H9 (cell line): ENCODE results near the gene UBE2E1. TPM values are rescaled to one million over a fixed set of nuclear protein-coding genes. Genes with fewer than 3 reads are reported as not detected.

ENCODE experiments used
- DNase-seq: peaks from one replicate; pipeline ENCODE4 v3.0.0-alpha.2; 2017
- H2AFZ ChIP-seq: one replicate; pipeline ENCODE4 v1.6.1; 2013; ENCODE audit warnings: mild to moderate bottlenecking, low read length, control low read depth, moderate library complexity
- H2AK5ac ChIP-seq: 2 replicates; pipeline ENCODE4 v1.6.1; 2013; ENCODE audit warnings: low read length, control low read depth, mixed read lengths; ENCODE audit not compliant: insufficient read length
- H2BK120ac ChIP-seq: one replicate; pipeline ENCODE4 v1.6.1; 2013; ENCODE audit warnings: low read depth, mild to moderate bottlenecking, low read length, control low read depth, inconsistent platforms; ENCODE audit not compliant: poor library complexity, severe bottlenecking
- H2BK12ac ChIP-seq: 2 replicates; pipeline ENCODE4 v1.6.1; 2013; ENCODE audit warnings: low read length, control low read depth, mixed read lengths, low read depth; ENCODE audit not compliant: insufficient read length
- H2BK15ac ChIP-seq: 2 replicates; pipeline ENCODE4 v1.6.1; 2013; ENCODE audit warnings: low read depth, low read length, control low read depth
- H2BK20ac ChIP-seq: one replicate; pipeline ENCODE4 v1.6.1; 2013; ENCODE audit warnings: low read depth, mild to moderate bottlenecking, low read length, control low read depth, inconsistent platforms; ENCODE audit not compliant: poor library complexity, severe bottlenecking
- H2BK5ac ChIP-seq: 2 replicates; pipeline ENCODE4 v1.6.1; 2013; ENCODE audit warnings: low read length, control low read depth, mixed read lengths; ENCODE audit not compliant: insufficient read length
- H3K14ac ChIP-seq: 2 replicates; pipeline ENCODE4 v1.6.1; 2013; ENCODE audit warnings: low read length, control low read depth; ENCODE audit not compliant: insufficient read depth
- H3K18ac ChIP-seq: 2 replicates; pipeline ENCODE4 v1.6.1; 2013; ENCODE audit warnings: low read depth, mild to moderate bottlenecking, mixed read lengths, low read length, control low read depth; ENCODE audit not compliant: insufficient read length
- H3K23ac ChIP-seq: 2 replicates; pipeline ENCODE4 v1.6.1; 2013; ENCODE audit warnings: low read length, control low read depth, mixed read lengths, low read depth; ENCODE audit not compliant: insufficient read length
- H3K23me2 ChIP-seq: 2 replicates; pipeline ENCODE4 v1.6.1; 2013; ENCODE audit warnings: low read depth, mild to moderate bottlenecking, mixed read lengths, low read length, control low read depth; ENCODE audit not compliant: insufficient read length, poor library complexity, severe bottlenecking
- H3K27ac ChIP-seq: 2 replicates; pipeline ENCODE4 v1.5.1; 2013; ENCODE audit warnings: low read length, control low read depth, mixed read lengths, low read depth; ENCODE audit not compliant: insufficient read length
- H3K27me3 ChIP-seq: 2 replicates; pipeline ENCODE4 v1.6.1; 2013; ENCODE audit warnings: low read length, control low read depth, inconsistent platforms; ENCODE audit not compliant: insufficient read depth
- H3K4ac ChIP-seq: 2 replicates; pipeline ENCODE4 v1.6.1; 2013; ENCODE audit warnings: low read depth, mild to moderate bottlenecking, control low read depth, inconsistent platforms, low read length, moderate library complexity
- H3K4me1 ChIP-seq: 2 replicates; pipeline ENCODE4 v1.6.1; 2013; ENCODE audit warnings: low read length, control low read depth, inconsistent platforms; ENCODE audit not compliant: insufficient read depth
- H3K4me2 ChIP-seq: 2 replicates; pipeline ENCODE4 v1.6.1; 2013; ENCODE audit warnings: low read length, control low read depth, mixed read lengths; ENCODE audit not compliant: insufficient read length, insufficient read depth
- H3K56ac ChIP-seq: 2 replicates; pipeline ENCODE4 v1.6.1; 2013; ENCODE audit warnings: low read depth, mild to moderate bottlenecking, mixed read lengths, low read length, control low read depth; ENCODE audit not compliant: insufficient read length
- H3K79me1 ChIP-seq: 2 replicates; pipeline ENCODE4 v1.6.1; 2013; ENCODE audit warnings: low read depth, mild to moderate bottlenecking, moderate library complexity, low read length, control low read depth, inconsistent platforms; ENCODE audit not compliant: insufficient read depth, poor library complexity, severe bottlenecking
- H3K79me2 ChIP-seq: 2 replicates; pipeline ENCODE4 v1.6.1; 2013; ENCODE audit warnings: low read length, control low read depth, inconsistent platforms; ENCODE audit not compliant: insufficient read depth
- H3K9ac ChIP-seq: 2 replicates; pipeline ENCODE4 v1.6.1; 2013; ENCODE audit warnings: low read length, control low read depth, mixed read lengths; ENCODE audit not compliant: insufficient read length; ENCODE audit errors: extremely low read depth
- H3K9me3 ChIP-seq: one replicate; pipeline ENCODE4 v1.6.1; 2013; ENCODE audit warnings: low read depth, low read length, inconsistent platforms; ENCODE audit not compliant: control insufficient read depth
- H3T11ph ChIP-seq: one replicate; pipeline ENCODE4 v1.6.1; 2013; ENCODE audit warnings: mild to moderate bottlenecking, low read length, control low read depth, inconsistent platforms
- H4K20me1 ChIP-seq: one replicate; pipeline ENCODE4 v1.6.1; 2013; ENCODE audit not compliant: control insufficient read depth, insufficient read length, insufficient read depth
- H4K5ac ChIP-seq: 2 replicates; pipeline ENCODE4 v1.6.1; 2013; ENCODE audit warnings: low read depth, mild to moderate bottlenecking, mixed read lengths, low read length, control low read depth; ENCODE audit not compliant: insufficient read length
- H4K8ac ChIP-seq: replicated peaks from 2 replicates; pipeline ENCODE4 v1.6.1; 2013; ENCODE audit warnings: low read length, control low read depth, mixed read lengths, low read depth; ENCODE audit not compliant: insufficient read length
- H4K91ac ChIP-seq: 2 replicates; pipeline ENCODE4 v1.6.1; 2013; ENCODE audit warnings: low read depth, mild to moderate bottlenecking, moderate library complexity, mixed read lengths, low read length, control low read depth; ENCODE audit not compliant: insufficient read length
- H3K27ac Mint-ChIP-seq, 3 experiments: 2 replicates in 2 of 3; 3 replicates in 1 of 3; pipeline ENCODE4 v1.8.0; 2020 to 2021; ENCODE audit warnings: mixed read lengths in 3 of 3, mild to moderate bottlenecking in 1 of 3, moderate library complexity in 1 of 3
- H3K27me3 Mint-ChIP-seq: 2 replicates; pipeline ENCODE4 v1.8.0; 2021; ENCODE audit warnings: low read depth, mild to moderate bottlenecking, moderate library complexity, mixed read lengths
- H3K36me3 Mint-ChIP-seq, 3 experiments: 2 replicates in 2 of 3; 3 replicates in 1 of 3; pipeline ENCODE4 v1.8.0; 2020 to 2021; ENCODE audit warnings: low read depth in 3 of 3, mixed read lengths in 3 of 3; ENCODE audit not compliant: insufficient read depth in 1 of 3
- H3K4me1 Mint-ChIP-seq, 2 experiments: 2 replicates each; pipeline ENCODE4 v1.8.0; 2020; ENCODE audit warnings: mixed read lengths in 2 of 2
- H3K4me3 Mint-ChIP-seq, 2 experiments: 2 replicates in 1 of 2; 3 replicates in 1 of 2; pipeline ENCODE4 v1.8.0; 2020 to 2021; ENCODE audit warnings: mild to moderate bottlenecking in 2 of 2, mixed read lengths in 2 of 2, moderate library complexity in 1 of 2
- H3K9me3 Mint-ChIP-seq, 2 experiments: 2 replicates in 1 of 2; 3 replicates in 1 of 2; pipeline ENCODE4 v1.8.0; 2020; ENCODE audit warnings: mild to moderate bottlenecking in 2 of 2, mixed read lengths in 2 of 2, moderate library complexity in 1 of 2
- CTCF ChIP-seq: fragments of 200-600 bp; sonication (generic); conservative IDR thresholded peaks from 3 replicates; pipeline ENCODE4 v1.8.0; 2021; ENCODE audit warnings: antibody characterized with exemption, mild to moderate bottlenecking
- WGBS: extraction: QIAGEN DNeasy Blood & Tissue Kit; methylation state at CpG from one replicate; pipeline ENCODE4 v1.1.7; 2013; ENCODE audit warnings: missing lambda C conversion rate, low lambda C conversion rate, mixed read lengths; ENCODE audit not compliant: insufficient read length; ENCODE audit errors: extremely low coverage; 5-methylcytosine and 5-hydroxymethylcytosine counted together
- total RNA-seq: library from RNA; stranded (reverse); gene quantifications from 2 replicates; pipeline ENCODE4 v1.2.1, GENCODE V29; 2021

The UBE2E1 gene
- total RNA-seq, 1 experiment from 2014 or later: 142 TPM

GRCh38 chr3:23819599-23820360, 14.0 kb downstream of the UBE2E1 start:
- Mint-ChIP-seq H3K4me1 (peaks cover 60 to 64% of the 10 kb centered on the region in 2 experiments), H3K4me3 (no peak overlapping the region), H3K36me3 (peaks cover 7 to 22% (median 20%) of the 10 kb centered on the region in 3 experiments; a peak in 6 of 7 replicates), H3K27ac (peak overlapping the region in 1 of 3 experiments; percentile 30; a peak in 1 of 7 replicates), H3K9me3 (no peaks in the 10 kb centered on the region), H3K27me3 (no peaks in the 10 kb centered on the region)
- Histone ChIP-seq H2AK5ac (no peak overlapping the region), H4K20me1 (no peaks in the 10 kb centered on the region), H3K4me2 (no peak overlapping the region), H2BK12ac (no peak overlapping the region), H3K23me2 (no peaks in the 10 kb centered on the region), H3K9me3 (no peaks in the 10 kb centered on the region), H3K14ac (no peak overlapping the region), H3K4me1 (peaks cover 3% of the 10 kb centered on the region; the same call in 1 of the 2 replicates), H3K27ac (no peak overlapping the region), H3K4ac (no peak overlapping the region), H2BK5ac (no peak overlapping the region), H2BK15ac (no peak overlapping the region), H3T11ph (no peak overlapping the region), H3K23ac (no peak overlapping the region), H3K56ac (no peak overlapping the region), H3K79me1 (no peaks in the 10 kb centered on the region), H2BK20ac (no peak overlapping the region), H3K27me3 (no peaks in the 10 kb centered on the region), H2BK120ac (no peak overlapping the region), H3K9ac (no peak overlapping the region), H2AFZ (no peak overlapping the region), H3K18ac (no peak overlapping the region), H4K5ac (no peak overlapping the region), H3K79me2 (peaks cover 26% of the 10 kb centered on the region), H4K8ac (no peak overlapping the region), H4K91ac (no peak overlapping the region)
- TF ChIP-seq CTCF: no peak
- no CpG with 5 or more reads among the region's 5 CpGs for WGBS
- no peak for DNase-seq
